Activated T-helper 1 cell treated with anti-CD3 and anti-CD28 coated beads, Interleukin-2, amount 50 U/mL, for 16 hours (primary cell): ENCODE measurements around the gene SPTB.

Source experiments
- DNase-seq, 2 donors: peaks; one replicate each; pipeline ENCODE4 v3.0.0-alpha.2; 2020; ENCODE audit warnings: low read depth in 1 of 2, low spot score in 1 of 2

SPTB gene

GRCh38 chr14:64855721-64856528, 23.8 kb downstream of the SPTB start:
- no peak for DNase-seq

- no peak for DNase-seq
Observed at GRCh38 chr14:64850369-64851137, 29.2 kb downstream of the SPTB start.

- no peak for DNase-seq
Observed at GRCh38 chr14:64849940-64850339, 29.8 kb downstream of the SPTB start.

- DNase-seq, result no peak
Observed at GRCh38 chr14:64848239-64848638, 31.5 kb downstream of the SPTB start.

- DNase-seq, result no peak
Observed at GRCh38 chr14:64846319-64846718, 33.4 kb downstream of the SPTB start.

GRCh38 chr14:64845878-64846277, 33.8 kb downstream of the SPTB start:
- no peak for DNase-seq

- DNase-seq, result no peak
Observed at GRCh38 chr14:64844969-64845536, 34.7 kb downstream of the SPTB start.

GRCh38 chr14:64844272-64844671, 35.4 kb downstream of the SPTB start:
- no peak for DNase-seq

GRCh38 chr14:64843548-64843947, 36.2 kb downstream of the SPTB start:
- no peak for DNase-seq

- DNase-seq, result no peak
Observed at GRCh38 chr14:64841772-64842750, 37.6 kb downstream of the SPTB start.

- DNase-seq, result no peak
Observed at GRCh38 chr14:64841121-64841651, 38.5 kb downstream of the SPTB start.

GRCh38 chr14:64838656-64839055, 41.1 kb downstream of the SPTB start:
- no peak for DNase-seq

GRCh38 chr14:64835431-64835830, 44.3 kb downstream of the SPTB start:
- no peak for DNase-seq

- no peak for DNase-seq
Observed at GRCh38 chr14:64834965-64835364, 44.7 kb downstream of the SPTB start.

GRCh38 chr14:64831419-64831818, 48.3 kb downstream of the SPTB start:
- DNase-seq, result no peak

GRCh38 chr14:64830961-64831360, 48.7 kb downstream of the SPTB start:
- DNase-seq, result no peak

- no peak for DNase-seq
Observed at GRCh38 chr14:64828071-64828470, 51.6 kb downstream of the SPTB start.

- DNase-seq, result no peak
Observed at GRCh38 chr14:64826845-64827244, 52.9 kb downstream of the SPTB start.

- DNase-seq, result no peak
Observed at GRCh38 chr14:64826333-64826732, 53.4 kb downstream of the SPTB start.

GRCh38 chr14:64825509-64825908, 54.2 kb downstream of the SPTB start:
- DNase-seq, result no peak

- DNase-seq, result no peak
Observed at GRCh38 chr14:64825006-64825405, 54.7 kb downstream of the SPTB start.
